K562 (cell line): ENCODE data around the gene MIDN. TPM values are rescaled to one million over a fixed set of nuclear protein-coding genes. Genes with fewer than 3 reads are reported as not detected.

Experiments
- ARID4B ChIP-seq: sonication (generic); formaldehyde crosslinking; IDR thresholded peaks from 2 replicates; pipeline ENCODE4 v1.8.0; 2022; ENCODE audit warnings: mild to moderate bottlenecking, missing genetic modification reagents
- CEBPG ChIP-seq, 3 experiments: fragments of 200-800 bp in 1 of 3; sonication (Bioruptor generic) in 1 of 3; sonication (generic) in 1 of 3; formaldehyde crosslinking in 1 of 3; IDR thresholded peaks in 2 of 3; conservative IDR thresholded peaks in 1 of 3; 2 replicates each; pipeline versions ENCODE4 v1.6.1 to v1.8.0; 2016 to 2022; ENCODE audit warnings: missing compliant biosample characterization in 2 of 3, missing genetic modification characterization in 2 of 3, mild to moderate bottlenecking in 1 of 3, missing genetic modification reagents in 1 of 3
- FOSL1 ChIP-seq: fragments of 200-800 bp; sonication (Bioruptor generic); conservative IDR thresholded peaks from 2 replicates; pipeline ENCODE4 v1.6.1; 2016; ENCODE audit warnings: missing genetic modification characterization, missing compliant biosample characterization
- HMG20B ChIP-seq: fragments of 250-450 bp; sonication (Bioruptor Pico); IDR thresholded peaks from 2 replicates; pipeline ENCODE4 v1.5.0; 2021; ENCODE audit warnings: mild to moderate bottlenecking
- KHSRP ChIP-seq: fragments of 450-650 bp; IDR thresholded peaks from 2 replicates; pipeline ENCODE4 v1.6.1; 2017
- MED1 ChIP-seq: sonication (generic); formaldehyde crosslinking; IDR thresholded peaks from 2 replicates; pipeline ENCODE4 v1.8.1; 2023; ENCODE audit warnings: missing genetic modification reagents, borderline replicate concordance
- MIER1 ChIP-seq: fragments of 450-650 bp; IDR thresholded peaks from 2 replicates; pipeline ENCODE4 v1.6.1; 2016; ENCODE audit warnings: antibody characterized with exemption, mild to moderate bottlenecking, low read depth
- TAF15 ChIP-seq: fragments of 200-400 bp; formaldehyde crosslinking; IDR thresholded peaks from 2 replicates; pipeline ENCODE4 v1.6.1; 2017; ENCODE audit warnings: mild to moderate bottlenecking, low read depth, low read length, moderate library complexity
- ZNF274 ChIP-seq: IDR thresholded peaks from 2 replicates; pipeline ENCODE4 v1.6.1; 2011; ENCODE audit warnings: low read depth, mild to moderate bottlenecking, low read length, moderate library complexity, borderline replicate concordance
- ZNF431 ChIP-seq: sonication (generic); formaldehyde crosslinking; IDR thresholded peaks from 2 replicates; pipeline ENCODE4 v1.8.0; 2022; ENCODE audit warnings: mild to moderate bottlenecking, missing genetic modification reagents
- polyA plus RNA-seq, 8 experiments: library from polyadenylated mRNA; depleted of rRNA in 4 of 8; stranded (reverse) in 5 of 8; unstranded in 3 of 8; fragments of >200 nt; fragmentation: Nextera tagmentation in 2 of 8; fragmentation: Illumina TruSeq in 1 of 8; extraction: Ambion mirVana in 2 of 8; extraction: Trizol in 1 of 8; gene quantifications; 2 replicates each; pipeline versions ENCODE4 v1.2.1 to v1.2.3, GENCODE V29; 2011 to 2014; ENCODE audit warnings: inconsistent platforms in 1 of 8, missing spikeins in 1 of 8
- total RNA-seq, 7 experiments: library from RNA; depleted of rRNA in 6 of 7; stranded (reverse); fragments of >200 nt in 6 of 7; fragmentation: Illumina TruSeq in 2 of 7; extraction: Trizol in 2 of 7; gene quantifications; 2 replicates each; pipeline versions ENCODE4 v1.2.1 to v1.2.3, GENCODE V29; 2011 to 2021; ENCODE audit warnings: low replicate concordance in 1 of 7
- TF ChIP-seq, protein P1 (sequence below), 2 experiments: fragments of 450-650 bp; IDR thresholded peaks; 2 replicates each; pipeline ENCODE4 v1.6.1; 2018; ENCODE audit warnings: mild to moderate bottlenecking in 2 of 2, low read depth in 1 of 2; ENCODE audit not compliant: partially characterized antibody in 2 of 2
- TF ChIP-seq, protein P2 (sequence below): IDR thresholded peaks from 2 replicates; pipeline ENCODE4 v1.6.1; 2014; ENCODE audit warnings: antibody characterized with exemption
- TF ChIP-seq, protein P3 (sequence below): fragments of 250-450 bp; sonication (Bioruptor Pico); IDR thresholded peaks from 2 replicates; pipeline ENCODE4 v1.4.0; 2020; ENCODE audit warnings: mild to moderate bottlenecking
- TF ChIP-seq, protein P4 (sequence below): sonication (generic); formaldehyde crosslinking; IDR thresholded peaks from 2 replicates; pipeline ENCODE4 v1.9.0; 2022; ENCODE audit warnings: mild to moderate bottlenecking, missing genetic modification reagents

Gene MIDN
- total and polyA plus RNA-seq, 9 of the 15 experiments (the other 6 are each of a cell fraction or from before 2014, with no cell fraction given) = 0.17 to 120 (median 10.1) TPM

GRCh38 chr19:1248139-1248785 is at the start of gene MIDN (continued):
- TF ChIP-seq, protein P1, sequence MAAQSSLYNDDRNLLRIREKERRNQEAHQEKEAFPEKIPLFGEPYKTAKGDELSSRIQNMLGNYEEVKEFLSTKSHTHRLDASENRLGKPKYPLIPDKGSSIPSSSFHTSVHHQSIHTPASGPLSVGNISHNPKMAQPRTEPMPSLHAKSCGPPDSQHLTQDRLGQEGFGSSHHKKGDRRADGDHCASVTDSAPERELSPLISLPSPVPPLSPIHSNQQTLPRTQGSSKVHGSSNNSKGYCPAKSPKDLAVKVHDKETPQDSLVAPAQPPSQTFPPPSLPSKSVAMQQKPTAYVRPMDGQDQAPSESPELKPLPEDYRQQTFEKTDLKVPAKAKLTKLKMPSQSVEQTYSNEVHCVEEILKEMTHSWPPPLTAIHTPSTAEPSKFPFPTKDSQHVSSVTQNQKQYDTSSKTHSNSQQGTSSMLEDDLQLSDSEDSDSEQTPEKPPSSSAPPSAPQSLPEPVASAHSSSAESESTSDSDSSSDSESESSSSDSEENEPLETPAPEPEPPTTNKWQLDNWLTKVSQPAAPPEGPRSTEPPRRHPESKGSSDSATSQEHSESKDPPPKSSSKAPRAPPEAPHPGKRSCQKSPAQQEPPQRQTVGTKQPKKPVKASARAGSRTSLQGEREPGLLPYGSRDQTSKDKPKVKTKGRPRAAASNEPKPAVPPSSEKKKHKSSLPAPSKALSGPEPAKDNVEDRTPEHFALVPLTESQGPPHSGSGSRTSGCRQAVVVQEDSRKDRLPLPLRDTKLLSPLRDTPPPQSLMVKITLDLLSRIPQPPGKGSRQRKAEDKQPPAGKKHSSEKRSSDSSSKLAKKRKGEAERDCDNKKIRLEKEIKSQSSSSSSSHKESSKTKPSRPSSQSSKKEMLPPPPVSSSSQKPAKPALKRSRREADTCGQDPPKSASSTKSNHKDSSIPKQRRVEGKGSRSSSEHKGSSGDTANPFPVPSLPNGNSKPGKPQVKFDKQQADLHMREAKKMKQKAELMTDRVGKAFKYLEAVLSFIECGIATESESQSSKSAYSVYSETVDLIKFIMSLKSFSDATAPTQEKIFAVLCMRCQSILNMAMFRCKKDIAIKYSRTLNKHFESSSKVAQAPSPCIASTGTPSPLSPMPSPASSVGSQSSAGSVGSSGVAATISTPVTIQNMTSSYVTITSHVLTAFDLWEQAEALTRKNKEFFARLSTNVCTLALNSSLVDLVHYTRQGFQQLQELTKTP (IDR thresholded peaks at IDR 0.05; ENCODE audit: low read depth in 1 of 2, partially characterized antibody in 2 of 2) = no peak
- TF ChIP-seq ARID4B (CRISPR knock-in tag) (peak; percentile 95), FOSL1 (no peak; the same call in 1 of the 2 replicates), MED1 (CRISPR knock-in tag) (no peak), MIER1 (no peak), TAF15 (no peak), ZNF431 (CRISPR knock-in tag) (no peak), KHSRP (no peak), CEBPG (CRISPR knock-in tag; IDR thresholded peaks at IDR 0.05) (no peak), CEBPG (tag; conservative IDR thresholded peaks at IDR 0.05 in 1 of 2, IDR thresholded peaks at IDR 0.05 in 1 of 2) (no peak), ZNF274 (no peak), HMG20B (CRISPR knock-in tag) (no peak)
- TF ChIP-seq, protein P2, sequence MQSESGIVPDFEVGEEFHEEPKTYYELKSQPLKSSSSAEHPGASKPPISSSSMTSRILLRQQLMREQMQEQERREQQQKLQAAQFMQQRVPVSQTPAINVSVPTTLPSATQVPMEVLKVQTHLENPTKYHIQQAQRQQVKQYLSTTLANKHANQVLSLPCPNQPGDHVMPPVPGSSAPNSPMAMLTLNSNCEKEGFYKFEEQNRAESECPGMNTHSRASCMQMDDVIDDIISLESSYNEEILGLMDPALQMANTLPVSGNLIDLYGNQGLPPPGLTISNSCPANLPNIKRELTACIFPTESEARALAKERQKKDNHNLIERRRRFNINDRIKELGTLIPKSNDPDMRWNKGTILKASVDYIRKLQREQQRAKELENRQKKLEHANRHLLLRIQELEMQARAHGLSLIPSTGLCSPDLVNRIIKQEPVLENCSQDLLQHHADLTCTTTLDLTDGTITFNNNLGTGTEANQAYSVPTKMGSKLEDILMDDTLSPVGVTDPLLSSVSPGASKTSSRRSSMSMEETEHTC = no peak
- TF ChIP-seq, protein P3, sequence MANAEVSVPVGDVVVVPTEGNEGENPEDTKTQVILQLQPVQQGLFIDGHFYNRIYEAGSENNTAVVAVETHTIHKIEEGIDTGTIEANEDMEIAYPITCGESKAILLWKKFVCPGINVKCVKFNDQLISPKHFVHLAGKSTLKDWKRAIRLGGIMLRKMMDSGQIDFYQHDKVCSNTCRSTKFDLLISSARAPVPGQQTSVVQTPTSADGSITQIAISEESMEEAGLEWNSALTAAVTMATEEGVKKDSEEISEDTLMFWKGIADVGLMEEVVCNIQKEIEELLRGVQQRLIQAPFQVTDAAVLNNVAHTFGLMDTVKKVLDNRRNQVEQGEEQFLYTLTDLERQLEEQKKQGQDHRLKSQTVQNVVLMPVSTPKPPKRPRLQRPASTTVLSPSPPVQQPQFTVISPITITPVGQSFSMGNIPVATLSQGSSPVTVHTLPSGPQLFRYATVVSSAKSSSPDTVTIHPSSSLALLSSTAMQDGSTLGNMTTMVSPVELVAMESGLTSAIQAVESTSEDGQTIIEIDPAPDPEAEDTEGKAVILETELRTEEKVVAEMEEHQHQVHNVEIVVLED = no peak
- TF ChIP-seq, protein P4, sequence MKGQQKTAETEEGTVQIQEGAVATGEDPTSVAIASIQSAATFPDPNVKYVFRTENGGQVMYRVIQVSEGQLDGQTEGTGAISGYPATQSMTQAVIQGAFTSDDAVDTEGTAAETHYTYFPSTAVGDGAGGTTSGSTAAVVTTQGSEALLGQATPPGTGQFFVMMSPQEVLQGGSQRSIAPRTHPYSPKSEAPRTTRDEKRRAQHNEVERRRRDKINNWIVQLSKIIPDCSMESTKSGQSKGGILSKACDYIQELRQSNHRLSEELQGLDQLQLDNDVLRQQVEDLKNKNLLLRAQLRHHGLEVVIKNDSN (CRISPR knock-in tag) = no peak
